Thyroid gland (tissue), 4 donors: ENCODE data around the gene TRPM2.

Source experiments
- CTCF ChIP-seq, 6 experiments: fragments of 200-600 bp in 3 of 6; fragments of 450-650 bp in 3 of 6; sonication (generic) in 3 of 6; IDR thresholded peaks; one replicate each; pipeline ENCODE4 v1.5.1; 2016 to 2019; ENCODE audit warnings: antibody characterized with exemption in 6 of 6, mild to moderate bottlenecking in 2 of 6, inconsistent platforms in 1 of 6, moderate library complexity in 1 of 6
- POLR2A ChIP-seq, 2 donors: fragments of 450-650 bp; IDR thresholded peaks; one replicate each; pipeline ENCODE4 v1.6.1; 2017; ENCODE audit warnings: antibody characterized with exemption in 2 of 2, mild to moderate bottlenecking in 2 of 2, moderate library complexity in 1 of 2

DNA sequence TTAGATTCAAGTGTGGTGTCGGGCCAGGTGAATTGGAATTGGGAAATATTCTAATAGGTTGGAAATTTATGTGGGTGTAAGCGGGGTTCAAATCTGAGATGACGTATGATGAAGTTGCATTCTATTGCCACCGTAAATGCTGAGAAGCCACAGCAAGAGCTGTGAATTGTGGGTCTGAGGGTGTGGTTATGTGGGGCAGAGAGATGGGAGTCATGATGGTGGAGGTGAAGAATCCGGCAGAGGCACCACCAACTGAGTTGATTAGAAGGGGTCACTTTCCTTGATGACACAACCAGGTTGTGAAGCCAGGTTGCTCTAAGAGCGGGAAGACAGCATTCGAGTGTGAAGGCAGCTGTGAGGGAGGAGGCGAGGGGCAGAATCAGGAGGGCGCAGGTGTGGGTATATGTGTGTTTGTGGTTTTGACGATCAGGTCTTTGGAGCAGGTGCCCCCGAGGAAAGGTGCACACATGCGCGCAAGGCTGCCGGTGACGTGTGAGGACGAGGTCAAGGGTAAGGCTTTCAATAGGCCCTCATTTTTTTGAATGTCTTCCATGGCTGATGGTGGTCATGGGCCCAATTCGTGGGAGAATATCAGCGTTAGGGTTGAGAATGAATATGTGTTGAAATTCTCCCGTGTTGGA lies 120.6 kb downstream of the TRPM2 start:
- no peak for TF ChIP-seq CTCF (IDR thresholded peaks at IDR 0.05)
- no peak for TF ChIP-seq POLR2A (IDR thresholded peaks at IDR 0.05)
